ENCODE measurements around the gene LY6G6C. TPM values are rescaled to one million over a fixed set of nuclear protein-coding genes. Genes with fewer than 3 reads are reported as not detected.

Gene LY6G6C
- total and polyA plus RNA-seq, 2 of the 13 experiments (the other 11 are each of a cell fraction or from before 2014, with no cell fraction given) = 0.15 TPM; not detected in 1

- Histone ChIP-seq H3K9ac (ENCODE audit: insufficient read depth, low read depth, low read length) (peak overlapping the region; percentile 66), H3K4me1 (ENCODE audit: insufficient read depth, low read length) (peaks cover 50% of the 10 kb centered on the region), H3K36me3 (replicated peaks in 1 of 2; ENCODE audit: control insufficient read depth in 1 of 2, insufficient read depth in 2 of 2, low read length in 2 of 2) (peaks cover 0 to 1% of the 10 kb centered on the region in 2 experiments; a peak in 1 of 5 replicates), H3K27me3 (ENCODE audit: control insufficient read depth in 1 of 2, insufficient read depth in 2 of 2, low read length in 2 of 2) (no peaks in the 10 kb centered on the region), H2AFZ (ENCODE audit: low read length) (no peak overlapping the region), H3K4me3 (replicated peaks in 1 of 3; ENCODE audit: insufficient read depth in 1 of 3, low read depth in 2 of 3, low read length in 3 of 3) (peak overlapping the region; percentile 46 to 74 (median 56)), H4K20me1 (ENCODE audit: insufficient read depth, low read length) (no peaks in the 10 kb centered on the region), H3K4me2 (ENCODE audit: low read depth, low read length) (peak overlapping the region; percentile 90), H3K9me3 (ENCODE audit: low read length) (no peaks in the 10 kb centered on the region), H3K27ac (ENCODE audit: extremely low read length, insufficient read depth, low read length) (no peak overlapping the region), H3K79me2 (ENCODE audit: insufficient read depth, low read length) (no peaks in the 10 kb centered on the region)
- intact Hi-C loops (cut with micrococcal nuclease; ENCODE audit: unreplicated experiment) (no loop called here), in situ Hi-C loops (cut with HindIII; ENCODE audit: extremely low pct_ligation_motif_present, low pct_unique_long_range_greater_than_20kb) (loop anchor here (5.0 kb wide), 2 partner anchors 34 to 84 kb away; partner anchors contain the start of gene LY6G5C)
- BruUV-seq (replicated peaks) = no TSS peak
- ATAC-seq (peak; percentile 95), FAIRE-seq (peak; percentile 84), DNase-seq (ENCODE audit: low spot score) (peak; percentile 67)
- ChIA-PET POLR2A (interaction anchor here (0.7 to 2.3 kb wide), 37 partner anchors 9 to 155 kb away, joined by 3 to 172 read pairs (median 5); partner anchors contain the start of genes ABHD16A, APOM, BAG6 and C6orf47), CTCF (ENCODE audit: low intra/inter-chr PET ratio, low total read pairs) (interaction anchor here (0.9 kb wide), 1 partner anchor 36 kb away, joined by 4 read pairs; no protein-coding TSS in a partner anchor)
- WGBS (ENCODE audit: low lambda C conversion rate) = 21% methylated on average over 42 of the region's 42 CpGs
- peak; percentile 73; the same call in 1 of the 2 replicates for TF ChIP-seq ZNF205 (CRISPR knock-in tag; IDR thresholded peaks at IDR 0.05)
- TF ChIP-seq BRD4 (CRISPR knock-in tag; IDR thresholded peaks at IDR 0.05) = 0 out of 2 replicates have a peak, but pooled peaks have one; percentile 63
- no peak for TF ChIP-seq ZBTB49 (CRISPR knock-in tag; IDR thresholded peaks at IDR 0.05; ENCODE audit: borderline replicate concordance)
- TF ChIP-seq RFXAP (CRISPR knock-in tag; IDR thresholded peaks at IDR 0.05; ENCODE audit: borderline replicate concordance) = 0 out of 2 replicates have a peak, but pooled peaks have one; percentile 35
- TF ChIP-seq ZNF766 (CRISPR knock-in tag; IDR thresholded peaks at IDR 0.05; ENCODE audit: borderline replicate concordance) = peak; percentile 48; the same call in 1 of the 2 replicates
- TF ChIP-seq KDM5B (CRISPR knock-in tag; IDR thresholded peaks at IDR 0.05; ENCODE audit: borderline replicate concordance) = peak; percentile 63
- TF ChIP-seq ZNF678 (CRISPR knock-in tag; IDR thresholded peaks at IDR 0.05) = no peak
- no peak for TF ChIP-seq CSRNP2 (CRISPR knock-in tag; conservative IDR thresholded peaks at IDR 0.05; ENCODE audit: low read depth)
- 0 out of 2 replicates have a peak, but pooled peaks have one; percentile 26 for TF ChIP-seq ZNF747 (CRISPR knock-in tag; IDR thresholded peaks at IDR 0.05; ENCODE audit: borderline replicate concordance)
- no peak for TF ChIP-seq NONO (IDR thresholded peaks at IDR 0.05)
- TF ChIP-seq NONO (CRISPR knock-in tag; conservative IDR thresholded peaks at IDR 0.05) = 0 out of 2 replicates have a peak, but pooled peaks have one; percentile 23
- TF ChIP-seq, protein P1, sequence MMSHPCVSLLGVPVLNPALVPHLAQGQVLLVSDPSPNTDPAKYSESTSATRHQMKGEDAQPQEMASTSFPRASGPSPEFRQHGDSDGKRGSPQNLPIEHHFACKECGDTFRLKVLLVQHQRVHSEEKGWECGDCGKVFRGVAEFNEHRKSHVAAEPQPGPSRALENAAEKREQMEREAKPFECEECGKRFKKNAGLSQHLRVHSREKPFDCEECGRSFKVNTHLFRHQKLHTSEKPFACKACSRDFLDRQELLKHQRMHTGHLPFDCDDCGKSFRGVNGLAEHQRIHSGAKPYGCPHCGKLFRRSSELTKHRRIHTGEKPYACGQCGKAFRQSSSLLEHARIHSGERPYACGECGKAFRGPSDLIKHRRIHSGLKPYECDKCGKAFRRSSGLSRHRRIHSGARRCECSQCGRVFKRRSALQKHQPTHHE (CRISPR knock-in tag; IDR thresholded peaks at IDR 0.05; ENCODE audit: borderline replicate concordance) = peak; percentile 47; the same call in 1 of the 2 replicates
- TF ChIP-seq ZNF709 (CRISPR knock-in tag; IDR thresholded peaks at IDR 0.05) = peak; percentile 27; the same call in 1 of the 2 replicates
- peak; percentile 73 for TF ChIP-seq HOXA3 (CRISPR knock-in tag; IDR thresholded peaks at IDR 0.05)
- TF ChIP-seq ZNF274 (CRISPR knock-in tag; IDR thresholded peaks at IDR 0.05) = peak; percentile 88
- 0 out of 2 replicates have a peak, but pooled peaks have one; percentile 34 for TF ChIP-seq ZNF124 (CRISPR knock-in tag; IDR thresholded peaks at IDR 0.05)
Measured at GRCh38 chr6:31765910-31766794, 44.6 kb upstream of the LY6G6C start.

Measured in HepG2 (cell line).